ENCODE data around the gene LIX1L. TPM values are rescaled to one million over a fixed set of nuclear protein-coding genes. Genes with fewer than 3 reads are reported as not detected.
"Not testable (repeated sequence)": the region's sequence is repeated elsewhere in the genome, so short reads cannot be mapped to it uniquely, and the experiment has no call there.

LIX1L gene
- total and polyA plus RNA-seq, 2 of the 4 experiments (the other 2 are of a cell fraction), result 14.7 to 28.8 TPM

GRCh38 chr1:145922266-145922665 is 35.6 kb downstream of the LIX1L start:
- H3K36me3 ChIP-seq (ENCODE audit: control insufficient read depth, insufficient read depth, low read length), result peaks cover 6% of the 10 kb centered on the region
- peak; percentile 24 for DNase-seq
- CTCF ChIA-PET, result no interaction called here
- ATAC-seq (ENCODE audit: low read depth), result no peak
- no peak overlapping the region for H3K56ac ChIP-seq (ENCODE audit: extremely low read depth, insufficient read depth, low read length)
- no peak overlapping the region for H3K4ac ChIP-seq (ENCODE audit: low read depth, low read length)
- H2BK20ac ChIP-seq (ENCODE audit: low read depth, low read length), result no peak overlapping the region
- H4K8ac ChIP-seq (ENCODE audit: low read depth in 2 of 2, low read length in 2 of 2), result no peak overlapping the region
- TF ChIP-seq ELK1 (IDR thresholded peaks at IDR 0.05; ENCODE audit: borderline replicate concordance, low read depth, low read length) (no peak), CHD1 (IDR thresholded peaks at IDR 0.05; ENCODE audit: low read depth, low read length) (no peak), CEBPB (IDR thresholded peaks at IDR 0.05; ENCODE audit: low read depth, low read length) (peak; percentile 76)
- H3K9me3 ChIP-seq (ENCODE audit: control insufficient read depth, insufficient read depth, low read length), result no peaks in the 10 kb centered on the region
- no peaks in the 10 kb centered on the region for H4K20me1 ChIP-seq (ENCODE audit: insufficient read depth, low read length)
- H2AK9ac ChIP-seq (replicated peaks; ENCODE audit: low read depth, low read length, poor library complexity), result no peak overlapping the region
- H2BK15ac ChIP-seq (ENCODE audit: low read depth, low read length), result no peak overlapping the region
- H2AK5ac ChIP-seq (ENCODE audit: low read depth, low read length), result no peak overlapping the region
- H3K27ac ChIP-seq (ENCODE audit: insufficient read depth, low read length), result no peak overlapping the region
- no CpG with 5 or more reads among the region's 2 CpGs for WGBS, 2 experiments (ENCODE audit: extremely low coverage in 2 of 2, insufficient read length in 1 of 2)
- in situ Hi-C loops (cut with MboI; ENCODE audit: low sequenced_read_pairs), result loop anchor here (5.0 kb wide), 1 partner anchor 50 kb away; no protein-coding TSS in a partner anchor
- H3K4me1 ChIP-seq (ENCODE audit: control insufficient read depth, insufficient read depth, low read length), result peaks cover 11% of the 10 kb centered on the region
- intact Hi-C loops (cut with micrococcal nuclease), result no loop called here
- H4K5ac ChIP-seq (ENCODE audit: low read depth, low read length), result no peak overlapping the region
- H3K4me2 ChIP-seq (ENCODE audit: low read depth, low read length), result no peak overlapping the region
- no peak overlapping the region for H2BK5ac ChIP-seq (ENCODE audit: low read depth, low read length, poor library complexity, severe bottlenecking)
- no peaks in the 10 kb centered on the region for H3K27me3 ChIP-seq (ENCODE audit: control insufficient read depth, insufficient read depth, low read length)
- no peak overlapping the region for H3K23ac ChIP-seq (ENCODE audit: low read depth, low read length)
- H3K14ac ChIP-seq (replicated peaks; ENCODE audit: low read depth, low read length), result no peak overlapping the region
- H3K4me3 ChIP-seq (ENCODE audit: insufficient read depth, low read depth, low read length), result no peak overlapping the region
- dilution Hi-C loops (cut with HindIII; ENCODE audit: low sequenced_read_pairs, unreplicated experiment), result no loop called here
- H3K18ac ChIP-seq (ENCODE audit: low read depth, low read length), result no peak overlapping the region
- POLR2A ChIA-PET (ENCODE audit: unreplicated experiment), result no interaction called here
- H2BK120ac ChIP-seq (ENCODE audit: low read depth, low read length), result no peak overlapping the region
- H3K9me1 ChIP-seq (ENCODE audit: insufficient read depth, low read length), result peaks cover 6% of the 10 kb centered on the region
- no peak overlapping the region for H3K9ac ChIP-seq (ENCODE audit: low read depth, low read length)
- BruUV-seq (replicated peaks), result no TSS peak
- no peak overlapping the region for H2AFZ ChIP-seq (replicated peaks; ENCODE audit: low read length, poor library complexity)
- peaks cover 17 to 41% of the 10 kb centered on the region in 2 experiments for H3K79me1 ChIP-seq (ENCODE audit: low read depth in 1 of 2, low read length in 2 of 2)
- no peak overlapping the region for H4K91ac ChIP-seq (ENCODE audit: insufficient read depth, low read depth, low read length)

GRCh38 chr1:145920297-145920696 is 37.5 kb downstream of the LIX1L start:
- WGBS, 2 experiments (ENCODE audit: extremely low coverage in 2 of 2, insufficient read length in 1 of 2), result no CpG with 5 or more reads among the region's 4 CpGs
- H2BK20ac ChIP-seq (ENCODE audit: low read depth, low read length); H2BK120ac ChIP-seq (ENCODE audit: low read depth, low read length); H4K20me1 ChIP-seq (ENCODE audit: insufficient read depth, low read length); H2AFZ ChIP-seq (replicated peaks; ENCODE audit: low read length, poor library complexity); H3K23ac ChIP-seq (ENCODE audit: low read depth, low read length); intact Hi-C loops (cut with micrococcal nuclease); H2BK15ac ChIP-seq (ENCODE audit: low read depth, low read length); H4K5ac ChIP-seq (ENCODE audit: low read depth, low read length); H3K27me3 ChIP-seq (ENCODE audit: control insufficient read depth, insufficient read depth, low read length); dilution Hi-C loops (cut with HindIII; ENCODE audit: low sequenced_read_pairs, unreplicated experiment); H3K14ac ChIP-seq (replicated peaks; ENCODE audit: low read depth, low read length); BruUV-seq (replicated peaks); H3K9me3 ChIP-seq (ENCODE audit: control insufficient read depth, insufficient read depth, low read length); H3K9ac ChIP-seq (ENCODE audit: low read depth, low read length); DNase-seq; CTCF ChIA-PET; H3K27ac ChIP-seq (ENCODE audit: insufficient read depth, low read length); H2BK5ac ChIP-seq (ENCODE audit: low read depth, low read length, poor library complexity, severe bottlenecking); H3K4me3 ChIP-seq (ENCODE audit: insufficient read depth, low read depth, low read length); H4K91ac ChIP-seq (ENCODE audit: insufficient read depth, low read depth, low read length); H3K4me1 ChIP-seq (ENCODE audit: control insufficient read depth, insufficient read depth, low read length); ATAC-seq (ENCODE audit: low read depth); H3K56ac ChIP-seq (ENCODE audit: extremely low read depth, insufficient read depth, low read length); H3K4ac ChIP-seq (ENCODE audit: low read depth, low read length); H4K8ac ChIP-seq (ENCODE audit: low read depth in 2 of 2, low read length in 2 of 2); H3K18ac ChIP-seq (ENCODE audit: low read depth, low read length); H2AK5ac ChIP-seq (ENCODE audit: low read depth, low read length); H3K9me1 ChIP-seq (ENCODE audit: insufficient read depth, low read length); H3K36me3 ChIP-seq (ENCODE audit: control insufficient read depth, insufficient read depth, low read length); H3K4me2 ChIP-seq (ENCODE audit: low read depth, low read length); H2AK9ac ChIP-seq (replicated peaks; ENCODE audit: low read depth, low read length, poor library complexity): not testable (repeated sequence)
- in situ Hi-C loops (cut with MboI; ENCODE audit: low sequenced_read_pairs), result loop anchor here (5.0 kb wide), 1 partner anchor 48 kb away; no protein-coding TSS in a partner anchor
- POLR2A ChIA-PET (ENCODE audit: unreplicated experiment), result interaction anchor here (0.7 kb wide), 1 partner anchor 13 kb away, joined by 5 read pairs; no protein-coding TSS in a partner anchor
- H3K79me1 ChIP-seq (ENCODE audit: low read depth in 1 of 2, low read length in 2 of 2), result peaks cover 15 to 31% of the 10 kb centered on the region in 2 experiments

Measured in IMR-90 (cell line).